ENCODE results near the gene EBI3.
A peak's percentile ranks its signal among the peaks of the same experiment; 100 is the strongest.
"Not testable (repeated sequence)": the region's sequence is repeated elsewhere in the genome, so short reads cannot be mapped to it uniquely, and the experiment has no call there.

Gene EBI3

GRCh38 chr19:4237510-4237909 lies 8.2 kb downstream of the EBI3 start:
- DNase-seq, result not testable (repeated sequence)

- no peak for DNase-seq
These were observed 9.5 kb downstream of the EBI3 start for GRCh38 chr19:4238831-4239230.

GRCh38 chr19:4241824-4242430 lies 12.6 kb downstream of the EBI3 start:
- DNase-seq, result no peak

- not testable (repeated sequence) for DNase-seq
These were observed 16.6 kb downstream of the EBI3 start for GRCh38 chr19:4245938-4246337.

GRCh38 chr19:4246767-4247593 lies 17.7 kb downstream of the EBI3 start, which contains the start of gene YJU2:
TSS of gene YJU2 (plus strand) at chr19:4247080. CDS start at chr19:4247147, 67 bp downstream.
- DNase-seq, result peak; percentile 97

GRCh38 chr19:4256563-4256962 lies 27.2 kb downstream of the EBI3 start:
- no peak for DNase-seq

- no peak for DNase-seq
These were observed 27.7 kb downstream of the EBI3 start for GRCh38 chr19:4257025-4257424.

- no peak for DNase-seq
These were observed 28.9 kb downstream of the EBI3 start for GRCh38 chr19:4258181-4258580.

- DNase-seq, result no peak
These were observed 31.4 kb downstream of the EBI3 start for GRCh38 chr19:4260613-4261191.

GRCh38 chr19:4264812-4265211 lies 35.5 kb downstream of the EBI3 start:
- DNase-seq, result no peak

GRCh38 chr19:4266253-4267000 lies 37.1 kb downstream of the EBI3 start:
- DNase-seq, result no peak

- DNase-seq, result peak; percentile 59
These were observed 38.0 kb downstream of the EBI3 start for GRCh38 chr19:4267101-4267900.

- no peak for DNase-seq
These were observed 38.8 kb downstream of the EBI3 start for GRCh38 chr19:4267901-4268815.

- no peak for DNase-seq
These were observed 39.6 kb downstream of the EBI3 start for GRCh38 chr19:4268816-4269430.

- DNase-seq, result no peak
These were observed 43.6 kb downstream of the EBI3 start for GRCh38 chr19:4272894-4273293.

GRCh38 chr19:4274321-4274686 lies 45.0 kb downstream of the EBI3 start:
- not testable (repeated sequence) for DNase-seq

- DNase-seq, result no peak
These were observed 47.9 kb downstream of the EBI3 start for GRCh38 chr19:4277191-4277696.

- DNase-seq, result no peak
These were observed 48.7 kb downstream of the EBI3 start for GRCh38 chr19:4278010-4278409.

- no peak for DNase-seq
These were observed 49.3 kb downstream of the EBI3 start, which contains the start of gene SHD for GRCh38 chr19:4278419-4279266. TSS of gene SHD (plus strand) at chr19:4279266. CDS start at chr19:4280064, 798 bp downstream.

- DNase-seq, result no peak
These were observed 49.9 kb downstream of the EBI3 start for GRCh38 chr19:4279267-4279529.
